Lower lobe of right lung (tissue), 2 donors: Measurements from ENCODE around the gene SETDB2. TPM values are rescaled to one million over a fixed set of nuclear protein-coding genes. Genes with fewer than 3 reads are reported as not detected.
A peak's percentile ranks its signal among the peaks of the same experiment; 100 is the strongest.

Experiments
- ATAC-seq, 2 donors: fragments of 200-7000 bp; cut with Tn5 transposase; one replicate each; pipeline ENCODE4 v1.9.1; 2020 to 2022; ENCODE audit warnings: mild to moderate bottlenecking in 2 of 2, moderate library complexity in 2 of 2
- DNase-seq: peaks from one replicate; pipeline ENCODE4 v3.0.0-alpha.2; 2020
- H3K27ac ChIP-seq: fragments of 200-600 bp; one replicate; pipeline ENCODE4 v1.8.0; 2022
- H3K27me3 ChIP-seq: fragments of 200-600 bp; one replicate; pipeline ENCODE4 v1.8.0; 2022; ENCODE audit warnings: low read depth
- H3K36me3 ChIP-seq: fragments of 200-600 bp; one replicate; pipeline ENCODE4 v1.8.0; 2022; ENCODE audit warnings: mild to moderate bottlenecking
- H3K4me1 ChIP-seq: fragments of 200-600 bp; one replicate; pipeline ENCODE4 v1.8.0; 2022
- H3K4me3 ChIP-seq: fragments of 200-600 bp; one replicate; pipeline ENCODE4 v1.8.0; 2022; ENCODE audit warnings: mild to moderate bottlenecking
- H3K9me3 ChIP-seq: fragments of 200-600 bp; one replicate; pipeline ENCODE4 v1.8.0; 2022
- intact Hi-C: fragments of 100-400 bp; cut with DNase I; formaldehyde crosslinking; loops from one replicate; pipeline ENCODE4 v1.11.0; 2022
- total RNA-seq: library from RNA; stranded (reverse); fragmentation: NEBNext Ultra II Directional; extraction: Animal tissue kit (Norgen Biotek cat#: 25700); gene quantifications from one replicate; pipeline ENCODE4 v1.2.1, GENCODE V29; 2021
- TF ChIP-seq, protein P1 (sequence below): fragments of 200-600 bp; IDR thresholded peaks from one replicate; pipeline ENCODE4 v1.8.0; 2022; ENCODE audit warnings: antibody characterized with exemption, mild to moderate bottlenecking
- donor health status: DM: no; HTN: yes; CAD: no; lungs with severe emphysema.

Gene SETDB2
- total RNA-seq, 1 donor from 2014 or later: 21.1 TPM

DNA sequence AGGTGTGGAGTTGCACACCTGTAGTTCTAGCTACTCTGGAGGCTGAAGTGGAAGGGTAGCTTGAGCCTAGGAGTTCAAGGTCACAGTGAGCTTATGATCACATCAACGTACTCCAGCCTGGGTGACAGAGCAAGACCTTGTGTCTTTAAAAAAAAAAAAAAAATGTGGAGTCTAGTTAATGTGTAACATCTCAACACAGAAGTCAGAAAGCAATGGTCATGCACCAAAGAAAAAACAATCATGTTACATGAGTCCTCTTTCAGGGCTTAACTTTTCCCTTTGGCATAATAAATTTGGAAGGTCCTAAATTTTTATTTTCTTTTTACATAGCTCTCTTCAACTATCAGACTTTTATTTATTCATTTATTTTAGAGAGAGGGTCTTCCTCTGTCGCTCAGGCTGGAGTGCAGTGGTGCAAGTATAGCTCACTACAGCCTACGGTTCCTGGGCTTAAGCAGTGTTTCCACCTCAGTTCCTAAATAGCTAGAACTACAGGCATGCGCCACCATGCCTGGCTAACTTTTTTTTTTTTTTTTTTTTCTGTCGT is 22.3 kb downstream of the SETDB2 start:
- Histone ChIP-seq H3K36me3 (peaks cover 76% of the 10 kb centered on the region), H3K27ac (no peak overlapping the region), H3K9me3 (peaks cover 6% of the 10 kb centered on the region), H3K4me1 (no peaks in the 10 kb centered on the region), H3K27me3 (no peaks in the 10 kb centered on the region), H3K4me3 (no peak overlapping the region)
- no peak for DNase-seq
- TF ChIP-seq, protein P1, sequence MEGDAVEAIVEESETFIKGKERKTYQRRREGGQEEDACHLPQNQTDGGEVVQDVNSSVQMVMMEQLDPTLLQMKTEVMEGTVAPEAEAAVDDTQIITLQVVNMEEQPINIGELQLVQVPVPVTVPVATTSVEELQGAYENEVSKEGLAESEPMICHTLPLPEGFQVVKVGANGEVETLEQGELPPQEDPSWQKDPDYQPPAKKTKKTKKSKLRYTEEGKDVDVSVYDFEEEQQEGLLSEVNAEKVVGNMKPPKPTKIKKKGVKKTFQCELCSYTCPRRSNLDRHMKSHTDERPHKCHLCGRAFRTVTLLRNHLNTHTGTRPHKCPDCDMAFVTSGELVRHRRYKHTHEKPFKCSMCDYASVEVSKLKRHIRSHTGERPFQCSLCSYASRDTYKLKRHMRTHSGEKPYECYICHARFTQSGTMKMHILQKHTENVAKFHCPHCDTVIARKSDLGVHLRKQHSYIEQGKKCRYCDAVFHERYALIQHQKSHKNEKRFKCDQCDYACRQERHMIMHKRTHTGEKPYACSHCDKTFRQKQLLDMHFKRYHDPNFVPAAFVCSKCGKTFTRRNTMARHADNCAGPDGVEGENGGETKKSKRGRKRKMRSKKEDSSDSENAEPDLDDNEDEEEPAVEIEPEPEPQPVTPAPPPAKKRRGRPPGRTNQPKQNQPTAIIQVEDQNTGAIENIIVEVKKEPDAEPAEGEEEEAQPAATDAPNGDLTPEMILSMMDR: no peak
- no peak for ATAC-seq
- intact Hi-C loops: no loop called here

DNA sequence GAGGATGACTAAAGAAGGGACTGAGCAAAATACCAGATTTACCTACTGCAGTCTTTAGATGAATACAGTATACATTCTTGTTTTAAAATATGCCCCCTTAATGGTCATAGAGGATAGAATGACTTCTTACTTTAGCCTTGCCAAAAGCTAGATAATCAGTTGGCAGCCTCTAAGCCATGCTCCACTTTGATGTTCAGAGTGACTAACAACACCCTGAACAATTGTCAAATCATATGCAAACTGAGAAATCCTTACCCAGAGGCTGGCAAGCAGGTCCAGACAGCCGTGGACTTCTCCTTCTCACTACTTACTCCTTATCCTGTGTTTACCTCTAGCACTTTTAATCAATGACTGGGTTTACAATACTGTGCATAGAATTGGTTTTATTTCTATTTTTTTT is 28.1 kb downstream of the SETDB2 start:
- Histone ChIP-seq H3K27ac (no peak overlapping the region), H3K36me3 (peaks cover 75% of the 10 kb centered on the region), H3K27me3 (no peaks in the 10 kb centered on the region), H3K4me3 (no peak overlapping the region), H3K9me3 (no peaks in the 10 kb centered on the region), H3K4me1 (no peaks in the 10 kb centered on the region)
- intact Hi-C loops: no loop called here
- TF ChIP-seq, protein P1: no peak
- DNase-seq (no peak), ATAC-seq (no peak)

DNA sequence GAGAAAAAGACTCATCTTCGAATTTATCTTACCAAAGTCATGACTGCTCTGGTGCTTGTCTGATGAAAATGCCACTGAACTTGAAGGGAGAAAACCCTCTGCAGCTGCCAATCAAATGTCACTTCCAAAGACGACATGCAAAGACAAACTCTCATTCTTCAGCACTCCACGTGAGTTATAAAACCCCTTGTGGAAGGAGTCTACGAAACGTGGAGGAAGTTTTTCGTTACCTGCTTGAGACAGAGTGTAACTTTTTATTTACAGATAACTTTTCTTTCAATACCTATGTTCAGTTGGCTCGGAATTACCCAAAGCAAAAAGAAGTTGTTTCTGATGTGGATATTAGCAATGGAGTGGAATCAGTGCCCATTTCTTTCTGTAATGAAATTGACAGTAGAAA is 32.5 kb downstream of the SETDB2 start:
- no peak for ATAC-seq
- H3K9me3 ChIP-seq: no peaks in the 10 kb centered on the region
- intact Hi-C loops: no loop called here
- no peak for DNase-seq
- H3K27ac ChIP-seq: no peak overlapping the region
- peaks cover 85% of the 10 kb centered on the region for H3K36me3 ChIP-seq
- no peaks in the 10 kb centered on the region for H3K27me3 ChIP-seq
- no peaks in the 10 kb centered on the region for H3K4me1 ChIP-seq
- TF ChIP-seq, protein P1: no peak
- H3K4me3 ChIP-seq: no peak overlapping the region

DNA sequence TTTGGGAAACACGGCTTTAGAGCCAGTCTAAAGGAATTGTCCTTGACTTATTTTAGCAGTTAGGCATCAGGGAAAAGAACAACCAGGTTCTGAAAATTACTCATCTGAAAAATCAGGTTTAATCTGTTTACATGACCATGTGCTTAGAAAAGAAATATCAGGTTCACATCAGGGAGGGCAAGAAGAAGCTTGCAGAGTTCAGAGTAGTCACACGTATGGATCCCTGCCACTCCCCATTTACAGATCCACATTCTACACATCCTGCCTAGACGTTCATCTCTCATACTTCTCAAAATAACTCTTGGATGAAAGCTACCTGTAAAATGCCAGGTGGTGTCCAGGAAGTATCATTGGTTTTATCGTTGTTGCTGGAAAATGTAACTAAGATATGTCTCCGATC is 37.7 kb downstream of the SETDB2 start:
- TF ChIP-seq, protein P1: no peak
- H3K36me3 ChIP-seq: peaks cover 94% of the 10 kb centered on the region
- H3K27me3 ChIP-seq: no peaks in the 10 kb centered on the region
- no peak for DNase-seq
- no peaks in the 10 kb centered on the region for H3K9me3 ChIP-seq
- H3K4me3 ChIP-seq: no peak overlapping the region
- no peaks in the 10 kb centered on the region for H3K4me1 ChIP-seq
- no peak for ATAC-seq
- intact Hi-C loops: no loop called here
- H3K27ac ChIP-seq: no peak overlapping the region

DNA sequence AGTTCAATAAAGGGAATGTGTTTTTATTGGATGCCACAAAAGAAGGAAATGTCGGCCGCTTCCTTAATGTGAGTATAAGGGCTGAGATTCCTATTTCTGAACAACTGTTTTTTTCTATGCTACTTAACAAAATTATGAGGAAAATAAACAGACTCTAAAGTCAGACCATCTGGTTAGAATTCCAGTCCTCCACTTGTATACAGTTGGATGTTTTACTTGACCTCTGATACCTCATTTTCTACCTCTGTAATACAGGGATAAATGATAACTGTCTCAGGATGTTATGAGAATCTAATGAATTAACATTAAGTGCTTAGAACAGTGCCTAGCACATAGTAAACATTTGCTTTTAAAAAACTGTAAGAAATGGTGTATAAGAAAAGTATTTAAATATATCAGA is 44.5 kb downstream of the SETDB2 start:
- H3K27ac ChIP-seq: no peak overlapping the region
- H3K4me1 ChIP-seq: no peaks in the 10 kb centered on the region
- DNase-seq (no peak), ATAC-seq (no peak)
- H3K9me3 ChIP-seq: no peaks in the 10 kb centered on the region
- TF ChIP-seq, protein P1: no peak
- no peaks in the 10 kb centered on the region for H3K27me3 ChIP-seq
- no peak overlapping the region for H3K4me3 ChIP-seq
- peaks cover 57% of the 10 kb centered on the region for H3K36me3 ChIP-seq
- intact Hi-C loops: no loop called here

DNA sequence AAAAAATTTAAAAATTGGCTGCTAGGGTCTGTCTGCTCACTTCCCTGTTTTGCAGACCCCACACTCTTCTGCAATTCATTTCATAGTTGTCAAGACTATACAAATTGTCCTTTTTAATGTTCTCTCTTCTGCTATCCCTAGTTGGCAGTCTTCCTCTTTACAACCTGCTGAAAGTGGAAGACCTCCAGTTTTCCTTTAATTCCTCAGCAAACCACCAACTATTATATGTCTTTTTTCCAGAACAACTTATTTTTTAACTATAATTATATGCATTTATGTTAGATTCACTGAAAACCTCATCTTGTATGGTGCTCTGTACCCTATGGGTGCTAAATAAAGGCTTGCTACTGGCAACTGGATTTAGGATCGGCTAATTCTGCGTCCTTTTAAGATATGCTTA is 50.6 kb downstream of the SETDB2 start:
- TF ChIP-seq, protein P1: no peak
- Histone ChIP-seq H3K4me1 (peaks cover 4% of the 10 kb centered on the region), H3K9me3 (no peaks in the 10 kb centered on the region), H3K27ac (peak overlapping the region; percentile 96), H3K4me3 (peak overlapping the region; percentile 67), H3K36me3 (peaks cover 8% of the 10 kb centered on the region), H3K27me3 (no peaks in the 10 kb centered on the region)
- ATAC-seq (no peak), DNase-seq (no peak)
- intact Hi-C loops: no loop called here
